Subcutaneous preadipocyte (primary cell): ENCODE results near the gene BRSK2. TPM values are rescaled to one million over a fixed set of nuclear protein-coding genes. Genes with fewer than 3 reads are reported as not detected.

Source experiments
- total RNA-seq: library from RNA; depleted of rRNA; stranded (reverse); fragments of >200 nt; gene quantifications from 2 replicates; pipeline ENCODE4 v1.2.3, GENCODE V29; 2012

The BRSK2 gene
- total RNA-seq: under 0.01 TPM in 1 of 2 replicates, not detected in the other

GRCh38 chr11:1389932-1390568 lies at the start of gene BRSK2:
TSS of gene BRSK2 (plus strand) at chr11:1389934. CDS start at chr11:1390285, 351 bp downstream.

GRCh38 chr11:1486054-1486825 lies 96.5 kb downstream of the BRSK2 start, which contains the start of gene MOB2:
TSS of gene MOB2 (minus strand) at chr11:1486779. CDS start at chr11:1486556, 223 bp downstream.

Other genes with a start within 250 kb of the BRSK2 start
- gene MUC5AC, start 232.0 kb upstream of the BRSK2 start, total RNA-seq: not detected in 2 replicates
- gene MUC5B, start 166.9 kb upstream of the BRSK2 start, total RNA-seq: not detected in 2 replicates
- gene TOLLIP, start 80.3 kb upstream of the BRSK2 start, total RNA-seq: 23.1 and 25.8 TPM in 2 replicates
- 17.4 and 23.1 TPM in 2 replicates for gene MOB2, start 96.8 kb downstream of the BRSK2 start, total RNA-seq
- gene DUSP8, start 182.3 kb downstream of the BRSK2 start, total RNA-seq: 0.20 TPM in 1 of 2 replicates, not detected in the other
- not detected in 2 replicates for gene KRTAP5-1, start 195.3 kb downstream of the BRSK2 start, total RNA-seq
- not detected in 2 replicates for gene KRTAP5-2, start 208.4 kb downstream of the BRSK2 start, total RNA-seq
- not detected in 2 replicates for gene KRTAP5-3, start 218.5 kb downstream of the BRSK2 start, total RNA-seq
- not detected in 2 replicates for gene KRTAP5-4, start 232.2 kb downstream of the BRSK2 start, total RNA-seq
- not detected in 2 replicates for gene KRTAP5-5, start 239.8 kb downstream of the BRSK2 start, total RNA-seq